Thymus (tissue), 11 donors: ENCODE results near the gene LCN12. TPM values are rescaled to one million over a fixed set of nuclear protein-coding genes. Genes with fewer than 3 reads are reported as not detected.

Experiments used
- DNase-seq, 9 donors: peaks; one replicate each; pipeline ENCODE4 v3.0.0-alpha.2; 2013; ENCODE audit warnings: low spot score in 9 of 9, low read depth in 6 of 9, missing footprints in 1 of 9
- H3K27ac ChIP-seq, 2 donors: one replicate each; pipeline ENCODE4 v1.5.1; 2013; ENCODE audit warnings: control low read depth in 1 of 2, low read depth in 1 of 2, low read length in 1 of 2, mild to moderate bottlenecking in 1 of 2, moderate library complexity in 1 of 2
- H3K27me3 ChIP-seq, 2 donors: one replicate each; pipeline ENCODE4 v1.5.1; 2013; ENCODE audit warnings: low read length in 1 of 2; ENCODE audit not compliant: control insufficient read depth in 2 of 2, insufficient read depth in 1 of 2
- H3K36me3 ChIP-seq, 2 donors: one replicate each; pipeline ENCODE4 v1.5.1; 2013; ENCODE audit warnings: low read length in 1 of 2, mild to moderate bottlenecking in 1 of 2, moderate library complexity in 1 of 2; ENCODE audit not compliant: control insufficient read depth in 2 of 2, insufficient read depth in 2 of 2
- H3K4me1 ChIP-seq, 2 donors: one replicate each; pipeline ENCODE4 v1.5.1; 2013; ENCODE audit warnings: low read length in 2 of 2; ENCODE audit not compliant: control insufficient read depth in 2 of 2, insufficient read depth in 2 of 2
- H3K4me3 ChIP-seq, 2 donors: one replicate each; pipeline ENCODE4 v1.5.1; 2013; ENCODE audit warnings: low read length in 2 of 2, control low read depth in 1 of 2, mild to moderate bottlenecking in 1 of 2
- H3K9me3 ChIP-seq, 2 donors: one replicate each; pipeline ENCODE4 v1.5.1; 2013; ENCODE audit warnings: low read length in 1 of 2, mild to moderate bottlenecking in 1 of 2; ENCODE audit not compliant: control insufficient read depth in 2 of 2, insufficient read depth in 1 of 2
- WGBS: extraction: QIAGEN DNeasy Blood & Tissue Kit; methylation state at CpG from one replicate; pipeline ENCODE4 v1.1.7; 2013; 5-methylcytosine and 5-hydroxymethylcytosine counted together
- polyA plus RNA-seq: library from polyadenylated mRNA; stranded (reverse); fragments of 200-250 nt; gene quantifications from one replicate; pipeline ENCODE4 v1.2.3, GENCODE V29; 2013
- total RNA-seq: library from RNA; stranded (reverse); fragments of 120-200 nt; gene quantifications from one replicate; pipeline ENCODE4 v1.2.4, GENCODE V29; 2013
- donor health status: healthy.

Gene LCN12
- total and polyA plus RNA-seq, 2 donors, result 4.2 to 14.4 TPM

DNA sequence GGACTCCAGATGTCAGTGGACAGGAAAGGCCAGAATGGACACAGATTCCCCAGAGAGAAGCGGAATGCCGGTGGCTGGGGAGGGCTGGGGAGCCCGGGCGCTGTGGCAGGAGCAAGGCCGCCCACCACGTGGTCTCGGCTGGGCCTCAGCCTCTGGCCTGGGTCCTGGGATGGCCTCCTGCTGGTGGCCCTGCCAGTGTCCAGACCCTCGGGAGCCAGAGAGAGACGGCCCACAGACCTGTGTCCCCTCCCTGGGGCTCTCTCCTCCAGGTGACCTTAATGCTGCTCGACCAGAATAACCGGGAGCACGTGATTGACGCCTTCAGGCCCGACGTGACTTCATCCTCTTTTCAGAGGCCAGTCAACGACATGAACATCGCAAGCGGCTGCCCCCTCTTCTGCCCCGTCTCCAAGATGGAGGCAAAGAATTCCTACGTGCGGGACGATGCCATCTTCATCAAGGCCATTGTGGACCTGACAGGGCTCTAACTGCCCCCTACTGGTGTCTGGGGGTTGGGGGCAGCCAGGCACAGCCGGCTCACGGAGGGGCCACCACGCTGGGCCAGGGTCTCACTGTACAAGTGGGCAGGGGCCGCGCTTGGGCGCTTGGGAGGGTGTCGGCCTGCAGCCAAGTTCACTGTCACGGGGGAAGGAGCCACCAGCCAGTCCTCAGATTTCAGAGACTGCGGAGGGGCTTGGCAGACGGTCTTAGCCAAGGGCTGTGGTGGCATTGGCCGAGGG is 26.5 kb upstream of the LCN12 start:
- no peaks in the 10 kb centered on the region for H3K27me3 ChIP-seq
- peaks cover 0 to 3% of the 10 kb centered on the region in 2 donors for H3K4me1 ChIP-seq
- no peak for DNase-seq
- peaks cover 54 to 65% of the 10 kb centered on the region in 2 donors for H3K36me3 ChIP-seq
- H3K9me3 ChIP-seq, result no peaks in the 10 kb centered on the region
- no peak overlapping the region for H3K4me3 ChIP-seq
- H3K27ac ChIP-seq, result peak overlapping the region in 1 of 2 donors; percentile 36
- 90% methylated on average over 33 of the region's 33 CpGs for WGBS

DNA sequence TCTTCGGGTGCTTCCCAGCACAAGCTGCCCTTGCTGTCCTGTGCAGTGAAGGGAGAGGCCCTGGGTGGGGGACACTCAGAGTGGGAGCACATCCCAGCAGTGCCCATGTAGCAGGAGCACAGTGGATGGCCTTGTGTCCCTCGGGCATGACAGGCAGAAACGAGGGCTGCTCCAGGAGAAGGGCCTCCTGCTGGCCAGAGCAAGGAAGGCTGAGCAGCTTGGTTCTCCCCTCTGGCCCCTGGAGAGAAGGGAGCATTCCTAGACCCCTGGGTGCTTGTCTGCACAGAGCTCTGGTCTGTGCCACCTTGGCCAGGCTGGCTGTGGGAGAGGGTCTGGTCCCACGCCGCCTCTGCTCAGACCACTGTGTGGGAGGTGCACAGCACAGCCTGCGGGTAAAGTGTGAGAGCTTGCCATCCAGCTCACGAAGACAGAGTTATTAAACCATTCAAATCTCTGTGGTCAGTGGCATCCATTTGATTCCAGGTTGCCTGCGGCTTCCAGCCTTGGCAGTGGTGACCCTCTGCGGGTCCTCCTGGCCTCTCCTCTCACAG is 25.8 kb upstream of the LCN12 start:
- no peak overlapping the region for H3K27ac ChIP-seq
- H3K27me3 ChIP-seq, result no peaks in the 10 kb centered on the region
- H3K4me3 ChIP-seq, result no peak overlapping the region
- 98% methylated on average over 9 of the region's 9 CpGs for WGBS
- no peaks in the 10 kb centered on the region for H3K9me3 ChIP-seq
- DNase-seq, result no peak
- H3K4me1 ChIP-seq, result peaks cover 0 to 3% of the 10 kb centered on the region in 2 donors
- H3K36me3 ChIP-seq, result peaks cover 48 to 59% of the 10 kb centered on the region in 2 donors

DNA sequence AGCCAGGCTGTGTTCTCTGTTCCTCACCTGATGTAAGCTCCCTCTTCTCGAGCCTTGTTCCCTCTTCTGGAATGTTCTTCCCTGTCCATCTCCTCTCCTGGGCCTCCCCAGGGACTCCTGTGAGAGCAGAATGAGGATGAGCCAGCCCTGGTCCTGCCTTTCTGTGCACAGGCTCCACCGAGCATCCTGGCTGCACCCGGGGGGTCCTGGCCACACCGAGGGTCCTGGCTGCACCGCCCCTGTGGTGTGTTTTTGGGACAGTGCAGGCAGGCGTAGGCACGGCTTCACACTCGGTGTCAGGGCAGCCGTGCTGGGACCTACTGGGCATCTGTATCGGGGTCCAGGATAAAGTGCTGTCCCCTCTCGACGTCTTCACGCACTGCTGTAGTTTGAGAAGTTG is 25.3 kb upstream of the LCN12 start:
- H3K27ac ChIP-seq, result no peak overlapping the region
- DNase-seq, result no peak
- no peak overlapping the region for H3K4me3 ChIP-seq
- no peaks in the 10 kb centered on the region for H3K9me3 ChIP-seq
- WGBS, result 97% methylated on average over 13 of the region's 13 CpGs
- peaks cover 46 to 54% of the 10 kb centered on the region in 2 donors for H3K36me3 ChIP-seq
- no peaks in the 10 kb centered on the region for H3K27me3 ChIP-seq
- peaks cover 0 to 3% of the 10 kb centered on the region in 2 donors for H3K4me1 ChIP-seq

DNA sequence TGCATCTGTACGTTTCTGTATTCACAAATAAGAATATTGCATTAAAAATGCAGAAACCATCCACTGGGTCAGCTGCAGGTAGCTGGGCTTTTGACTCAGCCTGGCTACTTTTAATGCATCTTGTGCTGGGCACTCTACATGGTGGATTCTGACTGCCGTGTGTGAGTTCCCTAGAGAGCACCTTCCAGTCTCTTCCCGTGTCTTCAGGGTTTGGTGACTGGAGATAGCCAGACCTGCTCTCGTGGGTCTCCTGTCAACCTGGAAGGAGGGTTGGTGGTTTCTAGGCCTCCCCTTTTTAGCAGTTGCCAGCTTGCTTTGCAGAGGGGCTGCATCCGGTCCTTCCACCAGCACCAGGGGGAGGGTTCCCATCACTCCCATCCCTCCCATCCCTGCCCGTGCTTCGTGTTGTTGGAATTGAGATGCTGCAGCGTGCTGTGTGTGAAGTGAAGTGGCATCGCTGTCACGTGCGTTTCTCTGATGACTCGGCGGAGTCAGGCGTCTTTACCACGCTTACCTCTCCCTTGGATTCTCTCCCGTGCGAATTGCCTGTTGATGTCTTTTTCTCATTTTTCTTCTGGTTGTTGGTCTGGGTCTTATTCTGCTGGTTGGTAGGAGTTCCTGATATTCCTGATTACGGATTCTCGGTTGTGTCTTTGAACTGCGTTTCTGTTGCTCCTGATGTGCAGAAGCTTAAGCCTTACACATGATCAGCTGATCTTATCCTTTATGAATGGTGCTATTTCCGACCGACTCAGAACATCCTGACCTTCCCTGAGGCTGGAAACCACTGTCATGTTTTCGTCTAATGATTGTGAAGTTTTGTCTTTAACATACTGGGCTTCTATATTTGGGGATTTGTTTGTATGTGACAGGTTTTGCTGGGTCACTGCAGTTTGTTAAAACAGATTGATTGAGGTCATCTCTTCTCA is 24.5 kb upstream of the LCN12 start:
- H3K4me1 ChIP-seq, result peaks cover 0 to 3% of the 10 kb centered on the region in 2 donors
- H3K27ac ChIP-seq, result no peak overlapping the region
- WGBS, result 87% methylated on average over 23 of the region's 23 CpGs
- H3K36me3 ChIP-seq, result peaks cover 40 to 46% of the 10 kb centered on the region in 2 donors
- DNase-seq, result no peak
- no peaks in the 10 kb centered on the region for H3K27me3 ChIP-seq
- no peak overlapping the region for H3K4me3 ChIP-seq
- no peaks in the 10 kb centered on the region for H3K9me3 ChIP-seq

DNA sequence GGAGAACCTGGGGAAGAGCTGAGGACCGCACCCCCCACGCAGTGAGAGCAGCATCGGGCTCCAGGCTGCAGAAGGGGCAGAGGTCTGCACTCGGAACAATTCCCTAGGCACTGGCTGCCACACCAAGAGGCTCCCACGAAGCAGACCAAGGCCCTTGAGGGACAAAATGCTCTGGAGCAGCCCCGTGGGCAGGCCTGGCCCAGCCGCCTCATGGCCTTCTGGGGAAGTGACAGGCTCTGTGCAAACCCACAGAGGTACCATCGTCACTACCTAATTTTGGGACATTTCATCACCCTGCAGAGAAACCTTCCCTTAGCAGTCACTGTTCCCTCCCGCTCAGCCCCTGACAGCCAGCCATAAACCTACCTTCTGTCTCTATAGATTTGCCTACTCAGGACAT is 23.5 kb upstream of the LCN12 start:
- peak overlapping the region; percentile 9 to 32 for H3K27ac ChIP-seq
- H3K36me3 ChIP-seq, result peaks cover 40 to 43% of the 10 kb centered on the region in 2 donors
- no peaks in the 10 kb centered on the region for H3K9me3 ChIP-seq
- H3K27me3 ChIP-seq, result no peaks in the 10 kb centered on the region
- no peak overlapping the region for H3K4me3 ChIP-seq
- WGBS, result 93% methylated on average over 9 of the region's 9 CpGs
- H3K4me1 ChIP-seq, result peaks cover 0 to 3% of the 10 kb centered on the region in 2 donors
- DNase-seq, result no peak

DNA sequence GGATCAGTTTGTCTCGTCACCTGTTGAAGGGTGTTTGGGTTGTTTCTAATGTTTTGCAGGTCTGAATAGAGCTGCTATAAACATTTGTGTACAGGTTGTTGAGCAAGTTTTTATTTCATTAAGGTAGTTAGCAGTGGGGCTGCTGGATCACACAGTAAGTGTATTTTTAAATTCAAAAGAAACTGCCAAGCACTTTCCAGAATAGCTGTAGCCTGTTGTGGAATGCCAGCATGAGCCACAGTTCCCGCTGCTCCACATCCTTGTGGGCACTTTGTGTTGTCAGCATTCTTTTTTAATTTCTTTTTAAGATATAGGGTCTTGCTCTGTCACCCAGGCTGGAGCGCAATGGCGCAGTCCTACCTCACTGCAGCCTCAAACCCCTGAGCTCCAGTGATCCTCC is 22.1 kb upstream of the LCN12 start:
- no peak overlapping the region for H3K27ac ChIP-seq
- WGBS, result over 99% methylated on average over 4 of the region's 4 CpGs

DNA sequence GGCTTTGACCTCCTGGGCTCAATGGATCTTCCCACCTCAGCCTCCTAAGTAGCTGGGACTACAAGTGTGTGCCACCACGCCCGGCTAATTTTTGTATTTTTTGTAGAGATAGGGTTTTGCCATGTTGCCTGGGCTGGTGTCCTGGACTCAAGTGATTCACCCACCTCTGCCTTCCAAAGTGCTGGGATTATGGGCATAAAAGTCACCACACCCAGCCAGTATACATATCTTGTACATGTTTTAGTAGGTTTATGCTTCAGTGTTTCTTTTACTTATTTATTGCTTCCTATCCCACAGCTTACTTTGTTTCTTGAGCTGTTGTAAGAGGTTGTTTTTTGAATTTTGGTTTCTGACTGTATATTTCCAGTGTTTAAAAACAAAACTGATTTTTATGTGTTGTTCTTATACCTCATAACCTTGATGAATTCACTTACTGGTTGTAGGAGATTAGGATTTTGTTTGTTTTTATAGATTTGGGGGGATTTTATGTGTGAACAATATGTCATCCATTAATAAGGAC is 20.4 kb upstream of the LCN12 start:
- Histone ChIP-seq H3K9me3 (peaks cover 0 to 3% of the 10 kb centered on the region in 2 donors), H3K27ac (peak overlapping the region in 1 of 2 donors; percentile 69), H3K27me3 (no peaks in the 10 kb centered on the region), H3K4me3 (no peak overlapping the region), H3K36me3 (peaks cover 13 to 16% of the 10 kb centered on the region in 2 donors), H3K4me1 (no peaks in the 10 kb centered on the region)
- WGBS, result over 99% methylated on average over 2 of the region's 2 CpGs
- no peak for DNase-seq

More for the DNA sequence above, 22.1 kb upstream of the LCN12 start:
- no peak for DNase-seq
- H3K36me3 ChIP-seq, result peaks cover 29 to 32% of the 10 kb centered on the region in 2 donors
- H3K4me1 ChIP-seq, result no peaks in the 10 kb centered on the region
- no peaks in the 10 kb centered on the region for H3K27me3 ChIP-seq
- H3K4me3 ChIP-seq, result no peak overlapping the region
- peaks cover 0 to 3% of the 10 kb centered on the region in 2 donors for H3K9me3 ChIP-seq

DNA sequence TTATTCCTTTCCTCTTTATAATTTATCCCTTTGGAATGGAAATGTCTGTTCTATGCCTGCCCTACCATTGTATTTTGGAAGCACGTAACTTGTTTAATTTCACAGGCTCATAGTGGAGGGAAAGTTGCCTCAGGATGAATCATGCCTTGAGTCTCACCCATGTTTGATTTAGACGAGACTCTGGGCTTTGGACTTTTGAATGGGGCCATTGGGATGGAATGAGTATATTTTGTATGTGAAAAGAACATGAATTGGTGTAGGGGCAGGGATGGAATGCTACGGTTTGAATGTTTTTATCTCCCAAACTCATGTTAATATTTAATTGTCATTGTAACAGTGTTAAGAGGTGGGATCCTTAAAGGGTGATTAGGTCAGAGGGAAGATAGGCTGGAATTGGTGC is 17.8 kb upstream of the LCN12 start:
- no peaks in the 10 kb centered on the region for H3K4me1 ChIP-seq
- 95% methylated on average over 3 of the region's 3 CpGs for WGBS
- H3K4me3 ChIP-seq, result no peak overlapping the region
- H3K36me3 ChIP-seq, result peaks cover 4 to 14% of the 10 kb centered on the region in 2 donors
- no peaks in the 10 kb centered on the region for H3K27me3 ChIP-seq
- DNase-seq, result no peak
- H3K27ac ChIP-seq, result no peak overlapping the region
- peaks cover 0 to 7% of the 10 kb centered on the region in 2 donors for H3K9me3 ChIP-seq
